Sigmoid colon (tissue), 7 donors: ENCODE results near the gene WTAP. TPM values are rescaled to one million over a fixed set of nuclear protein-coding genes. Genes with fewer than 3 reads are reported as not detected.
"Not testable (repeated sequence)": the region's sequence is repeated elsewhere in the genome, so short reads cannot be mapped to it uniquely, and the experiment has no call there.

ENCODE experiments used
- DNase-seq: peaks from one replicate; pipeline ENCODE4 v3.0.0-alpha.2; 2019
- H3K27ac ChIP-seq, 4 donors: fragments of 200-600 bp; sonication (generic); one replicate each; pipeline ENCODE4 v1.5.1; 2016 to 2019; ENCODE audit warnings: mild to moderate bottlenecking in 1 of 4
- H3K27me3 ChIP-seq, 3 donors: fragments of 200-600 bp; sonication (generic); one replicate each; pipeline ENCODE4 v1.5.1; 2019; ENCODE audit warnings: mild to moderate bottlenecking in 1 of 3
- H3K36me3 ChIP-seq, 4 donors: fragments of 200-600 bp; sonication (generic); one replicate each; pipeline ENCODE4 v1.5.1; 2016 to 2019
- H3K4me1 ChIP-seq, 4 donors: fragments of 200-600 bp; sonication (generic); one replicate each; pipeline ENCODE4 v1.5.1; 2017 to 2019
- H3K4me3 ChIP-seq, 4 donors: fragments of 200-600 bp; sonication (generic); one replicate each; pipeline ENCODE4 v1.5.1; 2017 to 2019; ENCODE audit warnings: mild to moderate bottlenecking in 2 of 4, moderate library complexity in 1 of 4
- H3K9me3 ChIP-seq, 4 donors: fragments of 200-600 bp in 3 of 4; sonication (generic) in 3 of 4; one replicate each; pipeline versions ENCODE4 v1.5.1 to v1.6.1; 2013 to 2019
- EP300 ChIP-seq, 4 donors: sonication (generic); formaldehyde crosslinking; IDR thresholded peaks; one replicate each; pipeline ENCODE4 v1.6.1; 2017; ENCODE audit warnings: antibody characterized with exemption in 4 of 4
- POLR2A ChIP-seq, 2 donors: fragments of 450-650 bp; IDR thresholded peaks; one replicate each; pipeline ENCODE4 v1.6.1; 2016; ENCODE audit warnings: antibody characterized with exemption in 2 of 2, mild to moderate bottlenecking in 2 of 2, moderate library complexity in 2 of 2
- POLR2AphosphoS5 ChIP-seq, 4 donors: sonication (generic); formaldehyde crosslinking; IDR thresholded peaks; one replicate each; pipeline ENCODE4 v1.6.1; 2017; ENCODE audit warnings: antibody characterized with exemption in 4 of 4
- WGBS, 2 donors: extraction: QIAGEN DNeasy Blood & Tissue Kit; methylation state at CpG; one replicate each; pipeline ENCODE4 v1.1.7; 2013; 5-methylcytosine and 5-hydroxymethylcytosine counted together
- intact Hi-C: fragments of 100-400 bp; cut with DNase I; formaldehyde crosslinking; loops from one replicate; pipeline ENCODE4 v1.15.1; 2023
- polyA plus RNA-seq, 3 donors: library from polyadenylated mRNA; stranded (reverse); fragments of 200-250 nt; gene quantifications; one replicate each; pipeline ENCODE4 v1.2.3, GENCODE V29; 2013
- total RNA-seq, 4 donors: library from RNA; depleted of rRNA; stranded (reverse); fragments of >200 nt; gene quantifications; one replicate each; pipeline ENCODE4 v1.1.0, GENCODE V29; 2016
- TF ChIP-seq, protein P1 (sequence below), 4 experiments: fragments of 450-650 bp in 3 of 4; fragments of 200-600 bp in 1 of 4; IDR thresholded peaks; one replicate each; pipeline ENCODE4 v1.5.1; 2016 to 2019; ENCODE audit warnings: antibody characterized with exemption in 4 of 4, mild to moderate bottlenecking in 3 of 4, moderate library complexity in 2 of 4
- donor health status: healthy with polysubstance abuse.
- donor health status: Bipolar disorder and iron deficiency.
- donor health status: healthy.

The WTAP gene
- total and polyA plus RNA-seq, 7 donors: 55.9 to 93.8 (median 71.7) TPM

DNA sequence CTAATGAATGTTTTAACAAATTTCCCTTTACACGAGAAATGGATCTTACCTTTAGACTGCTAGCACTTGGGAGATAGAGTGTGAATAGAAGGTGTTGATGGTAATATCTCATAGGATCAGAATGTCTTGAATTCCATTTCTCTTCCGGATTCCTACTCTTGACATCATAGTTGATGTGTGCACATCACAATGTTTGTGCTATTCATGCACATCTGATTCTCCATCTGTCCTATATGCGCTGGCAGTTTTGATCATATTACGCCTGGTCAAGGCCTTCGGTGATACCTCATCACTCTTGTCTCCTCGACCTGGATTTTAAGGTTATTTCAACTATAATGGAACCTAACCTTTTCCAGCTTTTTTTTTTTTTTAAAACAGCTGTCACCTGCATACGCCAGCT is 17.8 kb downstream of the WTAP start:
- WGBS, 2 donors: 81 to 88% methylated on average over 7 of the region's 7 CpGs
- no peak for TF ChIP-seq EP300 (IDR thresholded peaks at IDR 0.05)
- TF ChIP-seq, protein P1, sequence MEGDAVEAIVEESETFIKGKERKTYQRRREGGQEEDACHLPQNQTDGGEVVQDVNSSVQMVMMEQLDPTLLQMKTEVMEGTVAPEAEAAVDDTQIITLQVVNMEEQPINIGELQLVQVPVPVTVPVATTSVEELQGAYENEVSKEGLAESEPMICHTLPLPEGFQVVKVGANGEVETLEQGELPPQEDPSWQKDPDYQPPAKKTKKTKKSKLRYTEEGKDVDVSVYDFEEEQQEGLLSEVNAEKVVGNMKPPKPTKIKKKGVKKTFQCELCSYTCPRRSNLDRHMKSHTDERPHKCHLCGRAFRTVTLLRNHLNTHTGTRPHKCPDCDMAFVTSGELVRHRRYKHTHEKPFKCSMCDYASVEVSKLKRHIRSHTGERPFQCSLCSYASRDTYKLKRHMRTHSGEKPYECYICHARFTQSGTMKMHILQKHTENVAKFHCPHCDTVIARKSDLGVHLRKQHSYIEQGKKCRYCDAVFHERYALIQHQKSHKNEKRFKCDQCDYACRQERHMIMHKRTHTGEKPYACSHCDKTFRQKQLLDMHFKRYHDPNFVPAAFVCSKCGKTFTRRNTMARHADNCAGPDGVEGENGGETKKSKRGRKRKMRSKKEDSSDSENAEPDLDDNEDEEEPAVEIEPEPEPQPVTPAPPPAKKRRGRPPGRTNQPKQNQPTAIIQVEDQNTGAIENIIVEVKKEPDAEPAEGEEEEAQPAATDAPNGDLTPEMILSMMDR (IDR thresholded peaks at IDR 0.05): no peak
- TF ChIP-seq POLR2A (IDR thresholded peaks at IDR 0.05): no peak
- no peak for TF ChIP-seq POLR2AphosphoS5 (IDR thresholded peaks at IDR 0.05)
- intact Hi-C loops: no loop called here

DNA sequence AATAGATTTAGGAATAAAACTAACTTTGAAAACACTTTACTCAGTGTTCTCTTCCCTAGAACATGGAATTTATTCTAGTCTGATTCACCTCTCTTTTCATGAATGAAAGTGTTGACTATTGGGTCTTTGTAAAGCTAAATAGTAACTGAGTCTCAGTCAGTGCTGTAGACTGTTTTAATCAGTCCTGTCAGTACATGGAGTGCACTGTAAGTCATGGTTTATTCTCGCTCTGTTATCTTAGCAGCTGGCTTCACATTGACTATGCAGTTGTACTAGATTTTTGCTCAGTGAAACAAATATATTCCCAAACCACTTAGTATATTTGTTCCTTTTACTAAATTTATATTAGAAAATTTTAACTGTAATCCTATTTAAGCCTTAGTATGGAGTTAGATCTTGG is 19.5 kb downstream of the WTAP start:
- Histone ChIP-seq H3K27me3 (no peaks in the 10 kb centered on the region), H3K9me3 (no peaks in the 10 kb centered on the region), H3K27ac (no peak overlapping the region), H3K4me3 (no peak overlapping the region), H3K36me3 (peaks cover 21 to 100% (median 68%) of the 10 kb centered on the region in 4 donors), H3K4me1 (no peaks in the 10 kb centered on the region)
- intact Hi-C loops: no loop called here
- 88 to 93% methylated on average over 1 of the region's 1 CpG for WGBS, 2 donors
- DNase-seq: no peak
- TF ChIP-seq, protein P1 (IDR thresholded peaks at IDR 0.05): no peak
- TF ChIP-seq POLR2A (IDR thresholded peaks at IDR 0.05) (no peak), EP300 (IDR thresholded peaks at IDR 0.05) (no peak), POLR2AphosphoS5 (IDR thresholded peaks at IDR 0.05) (no peak)

More for the DNA sequence above, 17.8 kb downstream of the WTAP start:
- DNase-seq: no peak
- no peak overlapping the region for H3K4me3 ChIP-seq
- H3K27me3 ChIP-seq: no peaks in the 10 kb centered on the region
- peaks cover 24 to 98% (median 70%) of the 10 kb centered on the region in 4 donors for H3K36me3 ChIP-seq
- peaks cover 0 to 10% (median 0%) of the 10 kb centered on the region in 4 donors for H3K4me1 ChIP-seq
- H3K9me3 ChIP-seq: no peaks in the 10 kb centered on the region
- no peak overlapping the region for H3K27ac ChIP-seq

DNA sequence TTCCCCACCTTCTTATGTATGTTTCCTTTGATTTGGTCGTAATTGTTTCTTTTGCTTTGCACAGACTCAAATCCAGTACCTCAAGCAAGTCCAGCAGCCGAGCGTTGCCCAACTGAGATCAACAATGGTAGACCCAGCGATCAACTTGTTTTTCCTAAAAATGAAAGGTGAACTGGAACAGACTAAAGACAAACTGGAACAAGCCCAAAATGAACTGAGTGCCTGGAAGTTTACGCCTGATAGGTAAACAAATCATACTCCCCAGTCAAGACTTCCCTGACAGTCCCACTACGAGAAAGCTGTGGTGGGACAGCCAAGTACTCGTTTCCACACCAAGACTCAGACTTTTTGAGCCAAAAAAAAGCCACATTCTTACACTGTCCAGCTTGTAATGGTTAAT is 20.8 kb downstream of the WTAP start:
- H3K4me3 ChIP-seq, H3K9me3 ChIP-seq, H3K27ac ChIP-seq, H3K4me1 ChIP-seq, H3K27me3 ChIP-seq, intact Hi-C loops, DNase-seq: not testable (repeated sequence)
- H3K36me3 ChIP-seq: peaks cover 17 to 100% (median 61%) of the 10 kb centered on the region in 4 donors
- 76 to 83% methylated on average over 7 of the region's 7 CpGs for WGBS, 2 donors

DNA sequence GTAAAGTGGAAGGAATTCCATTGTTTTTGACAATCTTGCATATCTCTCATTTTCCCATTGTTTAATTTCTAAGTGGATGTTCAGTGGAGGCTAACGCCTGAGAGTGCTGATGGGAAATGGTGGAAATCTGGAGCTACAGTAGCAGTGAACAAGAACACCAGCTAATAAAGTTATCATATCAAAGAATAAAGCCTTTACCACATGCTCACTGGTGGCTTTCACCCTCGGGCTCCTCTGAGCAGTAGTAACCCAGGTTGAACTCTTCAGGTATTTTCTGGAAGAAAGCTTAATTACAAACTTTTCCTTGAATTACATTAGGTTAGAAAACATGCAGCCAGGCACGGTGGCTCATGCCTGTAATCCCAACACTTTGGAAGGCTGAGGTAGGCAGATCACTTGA is 24.1 kb downstream of the WTAP start:
- H3K9me3 ChIP-seq: no peaks in the 10 kb centered on the region
- H3K27me3 ChIP-seq: no peaks in the 10 kb centered on the region
- no peak overlapping the region for H3K27ac ChIP-seq
- peaks cover 3 to 99% (median 51%) of the 10 kb centered on the region in 4 donors for H3K36me3 ChIP-seq
- no peak for DNase-seq
- intact Hi-C loops: loop anchor here (5.0 kb wide), 1 partner anchor 36 kb away; the partner anchor contains the start of gene TCP1
- 85 to 89% methylated on average over 3 of the region's 3 CpGs for WGBS, 2 donors
- no peak overlapping the region for H3K4me3 ChIP-seq
- no peaks in the 10 kb centered on the region for H3K4me1 ChIP-seq
- no peak for TF ChIP-seq POLR2A (IDR thresholded peaks at IDR 0.05)
- TF ChIP-seq, protein P1 (IDR thresholded peaks at IDR 0.05): no peak
- no peak for TF ChIP-seq POLR2AphosphoS5 (IDR thresholded peaks at IDR 0.05)
- no peak for TF ChIP-seq EP300 (IDR thresholded peaks at IDR 0.05)

DNA sequence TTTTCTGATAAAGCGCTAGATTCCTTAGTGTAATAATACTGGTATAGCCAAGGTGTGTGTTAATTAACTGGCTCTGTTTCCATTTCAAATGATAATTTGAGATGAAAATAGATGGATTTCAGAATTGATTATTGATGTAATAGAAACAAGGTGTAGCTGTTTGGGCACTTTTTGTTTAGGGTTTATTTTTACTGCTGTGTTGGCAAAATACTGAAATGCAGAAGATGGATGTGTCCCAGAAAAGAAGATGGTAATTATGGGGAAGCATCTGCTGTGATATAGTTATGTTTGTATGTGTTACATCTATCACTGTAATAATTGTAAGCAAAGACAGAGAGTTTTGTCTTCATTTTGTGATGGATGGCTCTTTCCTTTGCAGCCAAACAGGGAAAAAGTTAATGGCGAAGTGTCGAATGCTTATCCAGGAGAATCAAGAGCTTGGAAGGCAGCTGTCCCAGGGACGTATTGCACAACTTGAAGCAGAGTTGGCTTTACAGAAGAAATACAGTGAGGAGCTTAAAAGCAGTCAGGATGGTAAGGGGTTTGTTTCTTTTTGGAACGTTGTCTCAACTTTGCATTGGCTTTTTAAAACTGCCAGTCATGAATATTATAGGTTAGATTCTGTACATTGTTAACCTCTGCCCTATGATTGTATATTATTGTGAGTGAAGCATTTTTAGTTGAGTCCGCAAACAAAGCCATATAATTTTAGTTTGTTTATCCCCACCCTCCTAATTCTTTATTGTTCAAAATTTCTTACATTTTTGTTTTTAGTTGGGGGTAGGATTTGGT is 26.0 kb downstream of the WTAP start:
- TF ChIP-seq EP300 (IDR thresholded peaks at IDR 0.05) (no peak), POLR2AphosphoS5 (IDR thresholded peaks at IDR 0.05) (peak in 1 of 4 donors; percentile 16), POLR2A (IDR thresholded peaks at IDR 0.05) (no peak)
- TF ChIP-seq, protein P1 (IDR thresholded peaks at IDR 0.05): no peak
- H3K4me3 ChIP-seq: no peak overlapping the region
- no peak overlapping the region for H3K27ac ChIP-seq
- H3K4me1 ChIP-seq: no peaks in the 10 kb centered on the region
- no peaks in the 10 kb centered on the region for H3K27me3 ChIP-seq
- H3K9me3 ChIP-seq: no peaks in the 10 kb centered on the region
- intact Hi-C loops: loop anchor here (5.0 kb wide), 1 partner anchor 34 kb away; the partner anchor contains the start of gene TCP1
- peaks cover 3 to 99% (median 43%) of the 10 kb centered on the region in 4 donors for H3K36me3 ChIP-seq
- 83 to 90% methylated on average over 6 of the region's 6 CpGs for WGBS, 2 donors
- no peak for DNase-seq
